Erythroblast (primary cell): Measurements from ENCODE around the gene LAMB3.

ENCODE experiments used
- DNase-seq, 2 experiments: peaks; one replicate each; lab custom pipeline; 2025; lab: John Stamatoyannopoulos, UW
- GATA1 ChIP-seq: IDR thresholded peaks from 2 replicates; pipeline ENCODE4 v1.6.1; 2011; ENCODE audit warnings: low read depth, mild to moderate bottlenecking, control low read depth, low read length, moderate library complexity
- POLR2A ChIP-seq: IDR thresholded peaks from 2 replicates; pipeline ENCODE4 v1.6.1; 2011; ENCODE audit warnings: mild to moderate bottlenecking, low read length

The LAMB3 gene

GRCh38 chr1:209612646-209613399, 39.4 kb downstream of the LAMB3 start:
- TF ChIP-seq POLR2A (no peak), GATA1 (no peak)
- no peak for DNase-seq

- no peak for TF ChIP-seq POLR2A
- no peak for TF ChIP-seq GATA1
- DNase-seq = no peak
These were observed 40.3 kb downstream of the LAMB3 start for GRCh38 chr1:209611771-209612570.

GRCh38 chr1:209610631-209610905, 41.7 kb downstream of the LAMB3 start:
- no peak for DNase-seq
- TF ChIP-seq GATA1 (no peak), POLR2A (no peak)

GRCh38 chr1:209609791-209610630, 42.2 kb downstream of the LAMB3 start:
- TF ChIP-seq GATA1 = no peak
- TF ChIP-seq POLR2A = no peak
- no peak for DNase-seq

GRCh38 chr1:209609041-209609790, 43.0 kb downstream of the LAMB3 start:
- TF ChIP-seq GATA1 = no peak
- TF ChIP-seq POLR2A = no peak
- DNase-seq = no peak

- TF ChIP-seq GATA1 (no peak), POLR2A (no peak)
- DNase-seq = no peak
These were observed 44.4 kb downstream of the LAMB3 start for GRCh38 chr1:209607795-209608178.

- DNase-seq = no peak
- TF ChIP-seq POLR2A (no peak), GATA1 (no peak)
These were observed 45.0 kb downstream of the LAMB3 start for GRCh38 chr1:209607102-209607794.

- TF ChIP-seq GATA1 (no peak), POLR2A (no peak)
- no peak for DNase-seq
These were observed 48.3 kb downstream of the LAMB3 start for GRCh38 chr1:209603877-209604276.

GRCh38 chr1:209601809-209602657, 50.2 kb downstream of the LAMB3 start:
- peak; percentile 54 to 65 for DNase-seq
- TF ChIP-seq POLR2A (no peak), GATA1 (no peak)

- no peak for TF ChIP-seq GATA1
- TF ChIP-seq POLR2A = no peak
- DNase-seq = no peak
These were observed 51.7 kb downstream of the LAMB3 start for GRCh38 chr1:209600541-209600940.

GRCh38 chr1:209598227-209598626, 54.0 kb downstream of the LAMB3 start:
- DNase-seq = no peak
- TF ChIP-seq POLR2A (no peak), GATA1 (no peak)

- TF ChIP-seq POLR2A = no peak
- TF ChIP-seq GATA1 = no peak
- DNase-seq = no peak
These were observed 54.7 kb downstream of the LAMB3 start for GRCh38 chr1:209597499-209597898.
